Measurements from ENCODE around the gene CXXC5. TPM values are rescaled to one million over a fixed set of nuclear protein-coding genes. Genes with fewer than 3 reads are reported as not detected.
A peak's percentile ranks its signal among the peaks of the same experiment; 100 is the strongest.

CXXC5 gene
- total RNA-seq, 2 donors from 2014 or later = 3.2 to 4.3 TPM

DNA sequence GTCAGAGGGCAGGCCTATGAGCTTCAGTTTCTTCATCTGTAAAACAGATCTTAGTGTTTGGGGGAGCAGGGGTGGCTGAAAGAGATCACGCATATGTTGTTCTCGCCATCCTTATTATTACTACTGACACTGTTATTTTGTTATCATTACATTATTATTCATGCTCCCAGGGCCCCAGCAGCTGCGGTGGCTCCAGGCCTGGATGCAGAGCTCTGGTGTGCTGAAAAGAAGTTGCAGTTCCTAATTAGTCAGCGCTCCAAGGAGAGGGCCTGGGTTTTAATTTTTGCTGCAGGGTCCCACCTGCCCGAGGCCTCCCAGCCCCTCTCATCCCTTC lies 19.5 kb downstream of the CXXC5 start:
- H3K9me3 ChIP-seq (ENCODE audit: control insufficient read depth, low read length, poor library complexity, severe bottlenecking) = no peaks in the 10 kb centered on the region
- peak overlapping the region; percentile 81 for H3K4me3 Mint-ChIP-seq
- peaks cover 2% of the 10 kb centered on the region for H3K36me3 Mint-ChIP-seq (ENCODE audit: low read depth)
- ATAC-seq (no peak), DNase-seq (no peak)
- peaks cover 26% of the 10 kb centered on the region for H3K4me1 Mint-ChIP-seq
- H3K27me3 Mint-ChIP-seq = no peaks in the 10 kb centered on the region
- peak overlapping the region; percentile 8 for H3K27ac Mint-ChIP-seq

DNA sequence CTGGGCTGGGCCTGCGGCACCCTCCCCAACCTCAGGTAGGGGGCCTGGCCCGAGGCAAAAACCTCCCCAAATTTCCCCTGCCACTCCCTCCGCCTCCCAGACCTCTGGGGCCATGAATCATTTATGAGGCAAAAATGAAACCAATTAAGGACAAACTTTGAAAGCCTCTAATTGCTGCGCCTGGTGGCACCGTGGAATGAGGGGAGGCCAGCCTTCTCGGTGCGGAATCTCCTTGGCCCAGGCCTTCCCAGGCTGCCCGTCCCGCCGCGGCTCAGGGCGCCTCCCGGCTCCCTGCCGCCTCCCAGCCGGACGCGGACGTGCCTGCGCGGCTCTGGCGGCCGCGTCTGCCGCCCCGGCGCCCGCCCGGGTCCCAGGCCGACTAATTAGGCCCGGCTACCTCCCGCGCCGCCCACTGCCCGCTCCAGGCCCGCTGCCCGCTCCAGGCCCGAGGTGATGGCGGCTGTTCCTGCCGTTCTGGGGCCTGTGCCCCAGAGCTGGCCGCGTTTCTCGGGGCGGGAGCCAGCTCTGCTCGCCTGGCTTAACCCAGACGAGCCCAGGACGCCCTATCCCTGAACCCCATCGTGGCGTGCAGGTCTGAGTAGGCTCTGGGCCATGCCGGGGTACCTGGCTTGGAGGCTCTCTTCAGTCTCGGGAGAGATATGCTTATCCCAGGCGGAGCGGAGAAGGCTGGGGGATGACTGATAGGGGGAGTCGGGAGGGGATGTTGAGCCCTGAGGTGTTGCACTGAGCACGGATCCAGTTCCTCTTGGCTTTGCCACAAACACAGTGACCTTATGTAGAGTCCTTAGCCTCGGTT lies 20.1 kb downstream of the CXXC5 start:
- peaks cover 2% of the 10 kb centered on the region for H3K36me3 Mint-ChIP-seq (ENCODE audit: low read depth)
- DNase-seq (no peak), ATAC-seq (peak; percentile 59)
- H3K27me3 Mint-ChIP-seq = no peaks in the 10 kb centered on the region
- peak overlapping the region; percentile 8 for H3K27ac Mint-ChIP-seq
- H3K4me1 Mint-ChIP-seq = peaks cover 24% of the 10 kb centered on the region
- peak overlapping the region; percentile 81 for H3K4me3 Mint-ChIP-seq
- no peaks in the 10 kb centered on the region for H3K9me3 ChIP-seq (ENCODE audit: control insufficient read depth, low read length, poor library complexity, severe bottlenecking)

DNA sequence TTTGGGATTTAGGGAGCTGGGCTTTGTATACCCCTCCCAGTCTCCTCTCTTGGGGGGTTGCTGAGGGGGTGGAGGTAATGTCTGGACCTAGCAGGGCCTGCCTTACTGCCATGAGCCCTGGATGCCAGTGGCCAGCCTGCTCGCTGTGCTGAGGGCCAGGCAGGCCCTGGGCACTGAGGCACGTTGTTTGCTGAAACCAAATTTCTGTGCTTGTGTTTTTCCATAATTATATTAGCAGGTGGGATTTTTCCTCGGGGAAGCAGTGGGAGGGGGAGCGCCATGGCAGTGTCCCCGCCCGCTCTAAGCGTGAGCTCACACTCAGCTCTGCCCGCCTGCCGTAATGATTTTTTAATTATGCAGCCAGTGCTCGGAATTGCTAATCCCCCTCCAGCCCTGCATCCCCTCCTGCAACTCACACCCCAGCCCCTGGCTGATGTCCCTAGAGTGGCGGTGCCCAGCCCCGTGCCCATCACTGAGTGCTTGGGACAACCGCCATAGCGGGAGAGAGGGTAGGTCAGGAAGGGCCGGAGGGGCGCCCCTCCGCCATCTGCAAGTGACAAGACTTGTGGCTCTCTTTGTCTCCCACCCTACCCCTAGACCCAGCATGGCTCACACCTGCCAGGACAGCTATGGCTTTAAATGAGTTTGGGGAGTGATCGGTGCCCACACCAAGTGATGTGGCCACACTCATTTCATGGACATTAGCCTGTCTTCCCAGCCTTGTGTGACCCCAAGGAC lies 20.9 kb downstream of the CXXC5 start:
- Mint-ChIP-seq H3K27ac (no peak overlapping the region), H3K27me3 (no peaks in the 10 kb centered on the region), H3K36me3 (ENCODE audit: low read depth) (peaks cover 2% of the 10 kb centered on the region), H3K4me1 (peaks cover 24% of the 10 kb centered on the region), H3K4me3 (peak overlapping the region; percentile 81)
- ATAC-seq = no peak
- no peaks in the 10 kb centered on the region for H3K9me3 ChIP-seq (ENCODE audit: control insufficient read depth, low read length, poor library complexity, severe bottlenecking)
- no peak for DNase-seq

DNA sequence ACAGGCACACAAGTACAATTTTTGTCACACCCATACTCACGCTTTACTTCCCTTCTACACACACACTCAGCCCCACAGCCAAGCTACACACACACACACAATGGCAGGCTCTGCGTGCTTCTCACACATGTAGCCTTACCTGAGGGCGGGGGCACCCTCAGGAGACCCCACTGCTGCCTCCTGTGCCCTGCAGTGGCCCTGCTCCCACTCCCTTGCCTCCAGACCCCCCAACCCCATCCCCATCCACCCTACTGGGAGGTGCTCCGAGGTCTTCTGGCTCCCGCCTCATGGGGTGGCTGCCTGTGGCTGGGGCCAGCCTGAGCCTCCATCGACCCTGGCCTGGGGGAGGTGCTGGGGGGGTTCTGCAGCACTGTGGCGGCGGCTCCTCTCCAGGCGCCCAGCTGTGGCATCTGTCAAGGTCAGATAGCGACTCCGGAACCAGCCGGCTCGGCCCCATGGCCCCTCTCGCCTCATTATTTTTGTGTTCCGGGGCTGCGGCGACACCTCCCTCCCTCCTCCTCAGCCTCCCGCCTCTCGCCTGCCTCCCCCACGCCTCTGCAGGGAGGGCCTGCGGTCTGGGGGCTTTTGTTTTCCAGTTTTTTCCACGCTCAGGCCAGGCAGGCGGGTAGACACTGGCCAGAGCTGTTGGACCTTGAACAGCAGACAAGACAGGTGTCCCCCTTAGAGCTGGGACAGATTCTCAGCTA lies 21.7 kb downstream of the CXXC5 start:
- Mint-ChIP-seq H3K27ac (no peak overlapping the region), H3K4me1 (peaks cover 25% of the 10 kb centered on the region), H3K27me3 (no peaks in the 10 kb centered on the region), H3K36me3 (ENCODE audit: low read depth) (peaks cover 2% of the 10 kb centered on the region), H3K4me3 (peak overlapping the region; percentile 81)
- no peaks in the 10 kb centered on the region for H3K9me3 ChIP-seq (ENCODE audit: control insufficient read depth, low read length, poor library complexity, severe bottlenecking)
- peak; percentile 19 for ATAC-seq
- DNase-seq = no peak

DNA sequence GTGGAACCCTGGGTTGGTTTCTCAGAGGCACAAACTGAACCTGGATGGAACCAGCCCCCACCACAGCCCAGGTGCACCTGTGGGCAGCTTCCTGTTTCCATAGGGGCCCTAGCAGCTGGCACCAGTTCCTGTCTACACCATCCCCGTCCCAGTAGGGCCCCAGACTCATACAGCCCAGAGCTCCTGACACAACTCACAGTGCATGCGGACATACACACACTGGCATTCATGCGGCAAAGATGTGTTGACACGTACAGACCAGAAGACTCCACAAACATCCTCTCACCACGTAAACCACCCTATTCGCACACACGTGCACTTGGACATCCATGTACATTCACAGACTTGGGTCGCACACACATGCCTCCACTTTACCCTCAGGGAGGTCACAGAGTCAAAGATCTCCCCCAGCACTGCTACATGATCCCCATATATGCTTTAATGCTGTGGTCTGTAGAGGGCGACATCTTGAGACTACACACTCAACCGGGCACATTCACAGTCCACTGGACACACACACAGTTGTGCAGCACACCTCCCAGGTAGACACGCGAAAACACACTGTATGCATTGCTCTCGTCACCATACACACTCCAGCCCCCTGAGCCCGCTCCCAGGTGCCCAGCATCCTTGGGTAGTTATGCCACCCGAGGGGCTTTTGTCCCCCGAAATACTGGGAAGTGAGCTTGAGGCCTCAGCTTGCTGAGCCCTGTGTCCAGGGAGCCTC lies 22.4 kb downstream of the CXXC5 start:
- Mint-ChIP-seq H3K4me3 (peak overlapping the region; percentile 81), H3K36me3 (ENCODE audit: low read depth) (peaks cover 2% of the 10 kb centered on the region), H3K27ac (no peak overlapping the region), H3K4me1 (peaks cover 28% of the 10 kb centered on the region), H3K27me3 (no peaks in the 10 kb centered on the region)
- DNase-seq (no peak), ATAC-seq (peak; percentile 35)
- H3K9me3 ChIP-seq (ENCODE audit: control insufficient read depth, low read length, poor library complexity, severe bottlenecking) = no peaks in the 10 kb centered on the region

DNA sequence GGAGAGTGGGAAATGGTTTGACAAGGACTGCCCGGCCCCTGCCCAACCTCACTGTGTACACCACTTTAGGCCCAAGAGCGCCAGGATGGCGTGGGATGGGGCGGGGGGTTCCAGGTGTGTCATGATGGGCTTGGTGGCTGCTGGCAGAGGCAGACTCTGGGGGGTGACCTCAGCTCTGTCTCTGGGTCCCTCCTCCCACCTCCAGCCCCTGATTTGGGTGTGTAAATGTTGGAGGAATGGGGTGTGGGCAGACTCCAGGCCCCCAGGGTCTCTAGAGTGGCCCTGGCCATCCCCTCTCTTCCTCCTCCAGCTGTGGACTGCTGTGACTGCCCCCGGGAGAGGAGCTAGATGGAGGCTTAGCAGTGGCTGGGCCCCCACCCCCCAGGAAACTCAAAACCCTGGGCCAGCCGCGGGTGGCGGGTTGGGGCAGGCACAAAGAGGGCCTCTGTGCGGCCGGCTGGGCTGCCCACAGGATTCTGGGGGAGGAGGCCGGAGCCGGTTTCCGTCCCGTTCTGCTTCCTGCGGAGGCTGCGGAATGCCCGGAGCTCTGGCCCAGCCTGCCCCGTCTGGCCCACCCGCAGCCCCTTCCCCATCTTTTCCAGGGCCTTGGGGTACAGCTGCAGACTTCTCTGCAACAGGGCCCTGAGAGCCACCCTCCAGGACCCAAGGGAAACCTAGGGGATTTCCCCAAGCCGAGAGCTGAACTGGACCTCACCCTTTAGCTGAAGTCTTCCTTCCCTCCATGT lies 23.1 kb downstream of the CXXC5 start:
- DNase-seq = no peak
- peak overlapping the region; percentile 21 for H3K27ac Mint-ChIP-seq

DNA sequence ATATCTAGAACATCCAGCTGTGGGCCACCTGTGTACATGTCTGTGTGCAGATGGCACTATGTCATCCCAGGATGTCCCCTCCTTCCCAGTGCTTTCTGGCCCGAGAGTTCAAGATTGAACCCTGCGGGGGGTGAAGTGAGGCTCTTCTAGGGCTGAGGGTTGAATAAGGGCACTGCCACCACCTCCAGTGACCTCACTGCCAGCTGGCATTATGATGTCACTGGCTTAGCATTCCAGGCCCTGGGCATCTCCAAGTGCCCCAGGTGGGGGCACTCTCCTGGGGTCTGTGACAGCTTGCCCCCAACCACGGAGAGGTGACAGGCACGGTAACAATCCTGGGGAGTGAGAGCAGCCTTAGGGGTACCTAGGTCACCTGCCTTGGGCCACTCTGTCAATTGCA lies 27.1 kb downstream of the CXXC5 start:
- H3K4me1 Mint-ChIP-seq = peaks cover 10% of the 10 kb centered on the region
- H3K27me3 Mint-ChIP-seq = no peaks in the 10 kb centered on the region
- H3K9me3 ChIP-seq (ENCODE audit: control insufficient read depth, low read length, poor library complexity, severe bottlenecking) = no peaks in the 10 kb centered on the region
- H3K4me3 Mint-ChIP-seq = no peak overlapping the region
- ATAC-seq = no peak
- DNase-seq = no peak
- H3K36me3 Mint-ChIP-seq (ENCODE audit: low read depth) = no peaks in the 10 kb centered on the region
- H3K27ac Mint-ChIP-seq = no peak overlapping the region

More for the DNA sequence above, 23.1 kb downstream of the CXXC5 start:
- Mint-ChIP-seq H3K4me3 (no peak overlapping the region), H3K4me1 (peaks cover 27% of the 10 kb centered on the region), H3K27me3 (no peaks in the 10 kb centered on the region), H3K36me3 (ENCODE audit: low read depth) (peaks cover 2% of the 10 kb centered on the region)
- no peak for ATAC-seq
- no peaks in the 10 kb centered on the region for H3K9me3 ChIP-seq (ENCODE audit: control insufficient read depth, low read length, poor library complexity, severe bottlenecking)

DNA sequence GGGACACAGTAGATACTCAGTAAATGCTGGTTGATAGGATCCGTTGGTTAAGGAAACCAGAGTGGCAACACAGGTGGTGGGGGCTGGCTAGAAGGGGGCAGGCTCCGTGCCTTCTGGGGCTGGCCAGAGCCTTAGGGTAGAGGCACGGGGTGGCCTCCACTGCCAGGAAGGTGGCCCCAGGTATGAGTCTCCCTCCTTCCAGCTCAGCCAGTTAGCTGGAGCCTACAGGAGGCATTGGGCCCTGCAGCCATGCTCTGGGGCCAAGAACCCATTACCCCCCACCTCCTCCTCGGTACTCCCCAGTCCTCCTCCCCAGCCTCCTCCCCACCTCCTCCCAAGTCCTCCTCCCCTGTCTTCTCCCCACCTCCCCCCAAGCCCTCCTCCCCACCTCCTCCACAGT lies 27.7 kb downstream of the CXXC5 start:
- ATAC-seq (no peak), DNase-seq (no peak)
- peaks cover 6% of the 10 kb centered on the region for H3K4me1 Mint-ChIP-seq
- no peak overlapping the region for H3K4me3 Mint-ChIP-seq
- H3K9me3 ChIP-seq (ENCODE audit: control insufficient read depth, low read length, poor library complexity, severe bottlenecking) = no peaks in the 10 kb centered on the region
- H3K27ac Mint-ChIP-seq = no peak overlapping the region
- H3K36me3 Mint-ChIP-seq (ENCODE audit: low read depth) = no peaks in the 10 kb centered on the region
- H3K27me3 Mint-ChIP-seq = no peaks in the 10 kb centered on the region

DNA sequence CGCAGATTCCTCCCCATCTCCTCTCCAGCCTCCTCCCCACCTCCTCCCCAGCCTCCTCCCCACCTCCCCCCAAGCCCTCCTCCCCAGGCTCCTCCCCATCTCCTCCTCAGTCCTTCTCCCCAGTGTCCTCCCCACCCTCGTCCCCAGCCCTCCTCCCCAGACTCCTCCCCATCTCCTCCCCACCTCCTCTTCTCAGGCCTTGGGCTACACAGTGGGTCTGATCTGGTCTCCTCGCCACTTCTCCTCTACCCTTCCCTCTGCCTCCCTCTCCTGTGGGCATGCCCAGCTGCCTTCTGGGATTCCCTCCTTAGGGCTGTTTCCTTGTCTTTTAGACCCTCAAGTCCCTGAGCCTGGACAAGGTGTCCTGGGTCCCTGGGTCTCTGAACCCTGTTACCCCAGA lies 28.3 kb downstream of the CXXC5 start:
- ATAC-seq (no peak), DNase-seq (no peak)
- Mint-ChIP-seq H3K4me1 (peaks cover 6% of the 10 kb centered on the region), H3K4me3 (no peak overlapping the region), H3K27me3 (no peaks in the 10 kb centered on the region), H3K27ac (no peak overlapping the region), H3K36me3 (ENCODE audit: low read depth) (no peaks in the 10 kb centered on the region)
- H3K9me3 ChIP-seq (ENCODE audit: control insufficient read depth, low read length, poor library complexity, severe bottlenecking) = no peaks in the 10 kb centered on the region

DNA sequence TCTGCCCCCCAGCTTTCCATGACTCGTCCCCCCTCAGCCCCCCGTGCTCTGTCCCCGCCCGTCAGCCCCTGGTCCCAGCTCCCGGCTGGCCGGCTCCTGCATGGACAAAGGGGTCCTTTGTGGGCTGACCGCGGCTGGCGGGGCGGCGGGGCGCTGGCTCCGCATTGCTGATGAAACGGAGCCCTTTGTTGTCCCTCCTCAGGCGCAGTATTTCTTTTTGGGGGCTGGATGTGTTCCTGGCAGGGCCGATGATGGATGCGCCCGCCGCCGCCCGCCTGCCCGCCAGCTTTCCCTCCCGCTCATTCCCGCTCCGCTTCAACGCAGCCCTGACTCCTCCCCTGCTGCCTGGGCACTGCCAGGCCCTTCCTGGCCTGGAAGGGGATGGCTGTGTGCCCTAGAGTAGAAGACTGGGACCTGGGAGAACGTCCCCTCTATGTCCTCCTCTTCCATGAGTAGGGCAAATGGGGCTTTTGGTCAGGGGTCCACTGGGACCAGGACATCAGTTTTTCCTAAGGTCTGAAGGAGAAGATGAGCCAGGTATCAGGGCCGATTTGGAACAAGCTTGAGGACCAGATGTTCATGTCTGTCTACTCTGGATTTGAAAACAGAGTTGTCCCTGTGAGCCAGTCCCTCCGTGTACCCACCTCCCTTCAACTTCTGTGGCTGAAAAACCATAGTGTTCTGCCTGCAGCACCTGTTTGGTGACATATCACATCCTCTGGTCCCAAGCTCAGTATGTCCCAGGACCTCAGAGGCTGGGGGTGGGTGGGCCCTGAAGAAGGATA lies 29.0 kb downstream of the CXXC5 start:
- Mint-ChIP-seq H3K36me3 (ENCODE audit: low read depth) (no peaks in the 10 kb centered on the region), H3K4me3 (no peak overlapping the region), H3K4me1 (peaks cover 4% of the 10 kb centered on the region), H3K27ac (no peak overlapping the region), H3K27me3 (no peaks in the 10 kb centered on the region)
- no peak for ATAC-seq
- H3K9me3 ChIP-seq (ENCODE audit: control insufficient read depth, low read length, poor library complexity, severe bottlenecking) = no peaks in the 10 kb centered on the region
- DNase-seq = no peak

DNA sequence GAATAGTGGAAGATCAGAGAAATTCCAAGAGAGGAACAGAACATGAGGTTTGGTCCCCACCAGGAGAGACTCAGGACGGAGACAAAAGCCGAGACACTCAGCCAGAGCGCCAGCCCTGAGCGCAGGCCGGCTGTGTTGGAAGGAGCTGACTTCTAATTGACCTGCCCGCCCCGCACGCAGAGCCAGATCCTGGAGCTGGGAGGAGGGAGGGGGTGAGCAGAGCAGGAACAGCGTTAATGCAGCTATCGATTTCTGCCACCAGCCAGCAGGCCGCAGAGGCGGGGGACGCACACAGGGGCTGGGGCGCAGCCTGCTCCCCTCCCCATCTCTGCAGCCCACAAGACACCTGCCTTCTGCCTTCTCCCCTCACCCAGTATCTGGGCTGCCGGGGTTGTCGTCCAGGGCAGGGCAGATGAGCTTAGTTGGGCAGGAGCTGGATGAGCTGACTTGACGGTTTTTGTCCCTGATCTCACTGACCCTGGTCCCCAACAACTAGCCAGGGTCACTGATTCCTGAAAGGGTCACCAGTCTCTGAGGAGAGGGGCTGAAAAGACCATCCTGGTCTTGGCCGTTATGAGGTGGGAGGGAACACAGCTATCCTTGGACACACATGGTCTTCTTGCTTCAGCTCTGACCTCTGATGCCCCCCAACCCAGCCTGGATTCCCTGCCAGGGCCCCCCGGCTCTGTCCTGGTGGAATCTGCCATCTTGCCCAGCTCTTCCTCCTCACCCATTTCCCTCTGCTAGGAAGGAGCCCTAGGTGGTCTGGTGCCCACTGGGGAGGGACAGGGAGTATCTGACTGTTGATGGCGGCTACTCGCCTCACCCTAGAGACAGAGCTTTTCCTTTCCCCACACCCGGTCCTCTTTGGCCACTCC lies 29.8 kb downstream of the CXXC5 start:
- DNase-seq (no peak), ATAC-seq (no peak)
- no peaks in the 10 kb centered on the region for H3K36me3 Mint-ChIP-seq (ENCODE audit: low read depth)
- no peaks in the 10 kb centered on the region for H3K9me3 ChIP-seq (ENCODE audit: control insufficient read depth, low read length, poor library complexity, severe bottlenecking)
- no peak overlapping the region for H3K27ac Mint-ChIP-seq
- H3K4me3 Mint-ChIP-seq = no peak overlapping the region
- no peaks in the 10 kb centered on the region for H3K27me3 Mint-ChIP-seq
- peaks cover 4% of the 10 kb centered on the region for H3K4me1 Mint-ChIP-seq

Data from T-helper 17 cell (primary cell).